ENCODE measurements around the gene ACE. TPM values are rescaled to one million over a fixed set of nuclear protein-coding genes. Genes with fewer than 3 reads are reported as not detected.

ACE gene
- total and polyA plus RNA-seq, 12 donors = 2.0 to 25.8 (median 12.0) TPM

DNA sequence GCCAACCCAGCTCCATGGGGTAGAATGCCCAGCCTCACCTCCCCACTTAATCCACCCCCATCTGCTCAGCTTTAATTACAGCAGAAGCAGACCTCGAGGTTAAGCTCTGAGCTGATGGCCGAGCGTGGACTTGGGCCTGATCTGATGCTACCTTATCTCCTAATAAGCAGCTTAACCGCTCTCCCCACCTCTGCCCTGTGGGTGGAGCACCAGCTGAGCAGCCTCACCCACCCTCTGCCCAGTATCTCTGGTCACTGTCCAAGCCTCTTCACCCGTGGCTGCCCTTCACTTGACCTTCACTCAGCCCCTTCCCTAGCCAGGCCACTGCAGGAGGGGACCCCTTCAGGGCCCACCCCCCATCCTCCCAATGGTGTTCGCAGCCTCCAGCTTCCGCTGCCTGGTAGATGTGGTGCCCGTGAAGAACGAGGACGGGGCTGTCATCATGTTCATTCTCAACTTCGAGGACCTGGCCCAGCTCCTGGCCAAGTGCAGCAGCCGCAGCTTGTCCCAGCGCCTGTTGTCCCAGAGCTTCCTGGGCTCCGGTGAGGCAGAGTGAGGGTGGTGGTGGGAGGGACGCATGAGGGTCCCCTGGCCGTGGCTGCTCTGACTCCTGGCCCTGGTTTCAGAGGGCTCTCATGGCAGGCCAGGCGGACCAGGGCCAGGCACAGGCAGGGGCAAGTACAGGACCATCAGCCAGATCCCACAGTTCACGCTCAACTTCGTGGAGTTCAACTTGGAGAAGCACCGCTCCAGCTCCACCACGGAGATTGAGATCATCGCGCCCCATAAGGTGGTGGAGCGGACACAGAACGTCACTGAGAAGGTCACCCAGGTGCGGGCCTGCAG lies 53.1 kb downstream of the ACE start:
- Histone ChIP-seq H3K4me3 (no peak overlapping the region), H3K4me1 (no peaks in the 10 kb centered on the region), H3K27ac (no peak overlapping the region), H3K36me3 (no peaks in the 10 kb centered on the region), H3K27me3 (peaks cover 0 to 7% (median 0%) of the 10 kb centered on the region in 7 donors), H3K9me3 (no peaks in the 10 kb centered on the region)
- TF ChIP-seq, protein P1, sequence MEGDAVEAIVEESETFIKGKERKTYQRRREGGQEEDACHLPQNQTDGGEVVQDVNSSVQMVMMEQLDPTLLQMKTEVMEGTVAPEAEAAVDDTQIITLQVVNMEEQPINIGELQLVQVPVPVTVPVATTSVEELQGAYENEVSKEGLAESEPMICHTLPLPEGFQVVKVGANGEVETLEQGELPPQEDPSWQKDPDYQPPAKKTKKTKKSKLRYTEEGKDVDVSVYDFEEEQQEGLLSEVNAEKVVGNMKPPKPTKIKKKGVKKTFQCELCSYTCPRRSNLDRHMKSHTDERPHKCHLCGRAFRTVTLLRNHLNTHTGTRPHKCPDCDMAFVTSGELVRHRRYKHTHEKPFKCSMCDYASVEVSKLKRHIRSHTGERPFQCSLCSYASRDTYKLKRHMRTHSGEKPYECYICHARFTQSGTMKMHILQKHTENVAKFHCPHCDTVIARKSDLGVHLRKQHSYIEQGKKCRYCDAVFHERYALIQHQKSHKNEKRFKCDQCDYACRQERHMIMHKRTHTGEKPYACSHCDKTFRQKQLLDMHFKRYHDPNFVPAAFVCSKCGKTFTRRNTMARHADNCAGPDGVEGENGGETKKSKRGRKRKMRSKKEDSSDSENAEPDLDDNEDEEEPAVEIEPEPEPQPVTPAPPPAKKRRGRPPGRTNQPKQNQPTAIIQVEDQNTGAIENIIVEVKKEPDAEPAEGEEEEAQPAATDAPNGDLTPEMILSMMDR (IDR thresholded peaks at IDR 0.05) = no peak
- 67 to 71% methylated on average over 26 of the region's 26 CpGs for WGBS, 2 donors
- intact Hi-C loops (cut with DNase I) = no loop called here
- DNase-seq (peak in 1 of 2 donors; percentile 25), ATAC-seq (peak in 2 of 8 donors; percentile 27 to 53)

DNA sequence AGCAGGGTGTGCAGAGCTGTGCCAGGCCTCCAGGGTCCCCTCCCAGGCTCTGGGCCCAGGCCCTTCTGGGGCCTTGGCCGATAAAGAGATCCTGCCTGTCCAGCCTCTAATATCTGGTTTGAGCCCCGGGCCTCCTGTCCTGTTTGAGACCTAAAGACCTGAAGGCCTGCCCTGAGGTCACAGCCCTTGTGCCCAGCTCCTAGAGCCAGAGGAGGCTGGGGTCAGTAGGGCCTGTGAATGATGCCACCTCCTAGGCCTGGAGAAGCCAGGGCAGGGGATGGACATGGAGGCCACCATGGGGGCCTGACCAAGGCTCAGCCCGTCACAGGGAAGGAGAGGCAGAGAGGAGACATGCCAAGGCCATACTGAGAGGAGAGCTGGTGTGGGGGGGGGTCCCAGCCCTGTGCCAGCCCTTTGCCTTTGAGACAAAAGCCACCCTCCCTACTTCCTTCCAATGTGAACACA lies 53.7 kb downstream of the ACE start:
- no peak for ATAC-seq
- H3K4me3 ChIP-seq = no peak overlapping the region
- TF ChIP-seq, protein P1 (IDR thresholded peaks at IDR 0.05) = no peak
- peaks cover 0 to 5% (median 0%) of the 10 kb centered on the region in 7 donors for H3K27me3 ChIP-seq
- H3K9me3 ChIP-seq = no peaks in the 10 kb centered on the region
- H3K27ac ChIP-seq = no peak overlapping the region
- no peaks in the 10 kb centered on the region for H3K4me1 ChIP-seq
- DNase-seq = no peak
- WGBS, 2 donors = 89 to 100% methylated on average over 3 of the region's 3 CpGs
- intact Hi-C loops (cut with DNase I) = no loop called here
- H3K36me3 ChIP-seq = no peaks in the 10 kb centered on the region

DNA sequence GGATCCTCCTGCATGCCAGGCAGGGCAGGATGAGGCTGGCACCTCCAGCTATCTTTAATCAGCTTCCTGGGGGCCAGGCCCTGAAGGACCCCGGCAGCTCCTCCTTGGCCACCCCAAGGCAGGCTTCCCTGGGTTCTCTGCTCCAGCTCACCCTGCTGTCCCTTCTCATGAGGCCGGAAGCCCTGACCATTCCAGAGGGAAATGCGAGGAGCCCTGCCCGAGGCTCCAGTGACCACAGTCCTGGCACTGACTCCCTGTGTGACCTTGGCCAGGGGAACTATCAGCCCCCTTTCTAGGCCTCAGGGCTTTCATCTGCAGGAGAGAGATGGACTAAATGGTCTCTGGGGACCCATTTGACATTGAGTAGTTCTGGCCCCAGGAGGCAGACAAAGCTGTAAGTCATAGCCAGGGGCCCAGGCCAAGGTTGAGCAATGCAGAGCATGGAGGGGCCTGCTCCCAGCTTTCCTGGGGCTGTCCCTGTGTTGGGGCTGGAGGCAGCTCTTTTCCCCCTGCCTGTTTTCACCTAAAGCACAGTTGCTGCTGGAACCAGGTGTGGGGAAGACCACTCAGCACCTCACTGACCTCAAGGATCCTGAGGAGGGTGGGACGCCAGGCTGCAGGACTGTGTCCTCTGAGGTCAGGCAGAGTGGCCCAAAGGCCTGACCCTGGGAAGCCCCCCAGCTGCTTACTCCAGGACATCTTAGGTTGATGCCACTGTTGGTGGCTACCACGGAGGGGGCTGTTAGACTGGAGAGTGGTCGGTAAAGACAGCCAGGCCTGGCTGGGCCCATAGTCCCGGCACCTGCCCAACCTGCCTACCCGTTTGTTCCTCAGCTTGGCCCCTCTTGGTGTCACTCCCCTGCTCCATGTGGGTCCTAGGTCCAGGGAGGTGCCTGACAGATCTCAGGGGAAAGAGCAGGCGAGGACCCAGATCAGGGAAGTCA lies 54.4 kb downstream of the ACE start:
- Histone ChIP-seq H3K27me3 (peaks cover 0 to 7% (median 2%) of the 10 kb centered on the region in 7 donors), H3K9me3 (no peaks in the 10 kb centered on the region), H3K4me1 (no peaks in the 10 kb centered on the region), H3K36me3 (no peaks in the 10 kb centered on the region), H3K27ac (no peak overlapping the region), H3K4me3 (no peak overlapping the region)
- WGBS, 2 donors = 88% methylated on average over 10 of the region's 10 CpGs
- intact Hi-C loops (cut with DNase I) = no loop called here
- DNase-seq (no peak), ATAC-seq (no peak)
- TF ChIP-seq, protein P1 (IDR thresholded peaks at IDR 0.05) = no peak

DNA sequence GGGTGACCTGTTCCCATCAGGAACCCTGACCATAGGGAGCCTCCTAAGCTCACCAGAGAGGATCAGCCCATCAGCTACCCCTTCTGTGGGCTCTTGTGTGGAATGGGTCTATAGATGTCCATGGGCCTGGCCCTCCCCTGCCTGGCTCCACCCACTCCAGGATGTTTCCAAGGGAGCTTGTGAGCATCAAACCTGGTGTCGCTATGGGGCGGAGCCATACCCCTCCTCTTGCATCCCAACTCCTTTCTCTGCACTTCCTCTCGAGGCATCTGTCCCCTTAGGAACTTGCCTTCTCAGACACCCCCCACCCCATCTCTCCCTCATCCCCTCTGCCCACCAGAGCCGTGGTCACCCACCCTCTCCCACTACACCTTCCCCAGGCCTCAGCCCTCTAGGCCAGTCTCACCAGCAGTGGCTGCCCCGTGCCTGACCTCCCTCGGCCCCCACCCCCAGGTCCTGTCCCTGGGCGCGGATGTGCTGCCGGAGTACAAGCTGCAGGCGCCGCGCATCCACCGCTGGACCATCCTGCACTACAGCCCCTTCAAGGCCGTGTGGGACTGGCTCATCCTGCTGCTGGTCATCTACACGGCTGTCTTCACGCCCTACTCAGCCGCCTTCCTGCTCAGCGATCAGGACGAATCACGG lies 56.7 kb downstream of the ACE start:
- WGBS, 2 donors = 81% methylated on average over 20 of the region's 20 CpGs
- Histone ChIP-seq H3K27ac (no peak overlapping the region), H3K4me3 (no peak overlapping the region), H3K36me3 (no peaks in the 10 kb centered on the region), H3K9me3 (no peaks in the 10 kb centered on the region), H3K4me1 (peaks cover 0 to 9% (median 8%) of the 10 kb centered on the region in 9 donors), H3K27me3 (peaks cover 0 to 27% (median 24%) of the 10 kb centered on the region in 7 donors)
- intact Hi-C loops (cut with DNase I) = no loop called here
- TF ChIP-seq, protein P1 (IDR thresholded peaks at IDR 0.05) = no peak
- ATAC-seq = no peak
- no peak for DNase-seq
